ENCODE measurements around the gene LSM6.

The LSM6 gene

GRCh38 chr4:146183209-146183608 is 7.7 kb downstream of the LSM6 start:
- H3K36me3 ChIP-seq: peaks cover 18 to 34% (median 25%) of the 10 kb centered on the region in 3 donors
- H3K4me1 ChIP-seq: peaks cover 0 to 16% (median 8%) of the 10 kb centered on the region in 4 donors
- intact Hi-C loops (cut with DNase I; ENCODE audit: low total_unique reads): no loop called here
- no peak for TF ChIP-seq CTCF (IDR thresholded peaks at IDR 0.05)
- DNase-seq: no peak
- no peak overlapping the region for H3K27ac ChIP-seq
- no peaks in the 10 kb centered on the region for H3K27me3 ChIP-seq
- no peak overlapping the region for H3K4me3 ChIP-seq
- H3K9me3 ChIP-seq: no peaks in the 10 kb centered on the region

GRCh38 chr4:146186041-146186440 is 10.5 kb downstream of the LSM6 start:
- Histone ChIP-seq H3K4me1 (no peaks in the 10 kb centered on the region), H3K4me3 (no peak overlapping the region), H3K27me3 (no peaks in the 10 kb centered on the region), H3K9me3 (no peaks in the 10 kb centered on the region), H3K36me3 (peaks cover 34 to 62% (median 50%) of the 10 kb centered on the region in 3 donors), H3K27ac (no peak overlapping the region)
- intact Hi-C loops (cut with DNase I; ENCODE audit: low total_unique reads): no loop called here
- DNase-seq: no peak
- TF ChIP-seq CTCF (IDR thresholded peaks at IDR 0.05): no peak

GRCh38 chr4:146186596-146186995 is 11.1 kb downstream of the LSM6 start:
- no peak for DNase-seq
- no peak for TF ChIP-seq CTCF (IDR thresholded peaks at IDR 0.05)
- peaks cover 34 to 68% (median 54%) of the 10 kb centered on the region in 3 donors for H3K36me3 ChIP-seq

GRCh38 chr4:146190456-146190855 is 14.9 kb downstream of the LSM6 start:
- H3K9me3 ChIP-seq: no peaks in the 10 kb centered on the region
- peaks cover 39 to 66% (median 59%) of the 10 kb centered on the region in 3 donors for H3K36me3 ChIP-seq
- H3K4me3 ChIP-seq: no peak overlapping the region
- H3K27ac ChIP-seq: no peak overlapping the region
- no peaks in the 10 kb centered on the region for H3K4me1 ChIP-seq
- no peak for DNase-seq
- intact Hi-C loops (cut with DNase I; ENCODE audit: low total_unique reads): no loop called here
- no peaks in the 10 kb centered on the region for H3K27me3 ChIP-seq
- no peak for TF ChIP-seq CTCF (IDR thresholded peaks at IDR 0.05)

More at GRCh38 chr4:146186596-146186995, 11.1 kb downstream of the LSM6 start:
- no peaks in the 10 kb centered on the region for H3K4me1 ChIP-seq
- intact Hi-C loops (cut with DNase I; ENCODE audit: low total_unique reads): no loop called here
- no peaks in the 10 kb centered on the region for H3K27me3 ChIP-seq
- H3K9me3 ChIP-seq: no peaks in the 10 kb centered on the region
- no peak overlapping the region for H3K4me3 ChIP-seq
- no peak overlapping the region for H3K27ac ChIP-seq

GRCh38 chr4:146191766-146192458 is 16.4 kb downstream of the LSM6 start:
- intact Hi-C loops (cut with DNase I; ENCODE audit: low total_unique reads): no loop called here
- Histone ChIP-seq H3K36me3 (peaks cover 28 to 55% (median 53%) of the 10 kb centered on the region in 3 donors), H3K4me1 (no peaks in the 10 kb centered on the region), H3K27ac (no peak overlapping the region), H3K9me3 (no peaks in the 10 kb centered on the region), H3K27me3 (no peaks in the 10 kb centered on the region), H3K4me3 (no peak overlapping the region)
- TF ChIP-seq CTCF (IDR thresholded peaks at IDR 0.05): no peak
- DNase-seq: no peak
